K562 (cell line): ENCODE results near the gene PMIS2.

Experiments used
- CBFB ChIP-seq: sonication (generic); formaldehyde crosslinking; IDR thresholded peaks from 2 replicates; pipeline ENCODE4 v1.4.0; 2020; ENCODE audit warnings: mild to moderate bottlenecking, missing genetic modification reagents
- CHD2 ChIP-seq: IDR thresholded peaks from 2 replicates; pipeline ENCODE4 v1.6.1; 2011; ENCODE audit warnings: low read depth, low read length
- CREB1 ChIP-seq, 2 experiments: sonication (generic) in 1 of 2; formaldehyde crosslinking in 1 of 2; IDR thresholded peaks; 2 replicates each; pipeline versions ENCODE4 v1.6.1 to v1.8.0; 2012 to 2022; ENCODE audit warnings: inconsistent platforms in 1 of 2, mild to moderate bottlenecking in 1 of 2, missing genetic modification reagents in 1 of 2, moderate library complexity in 1 of 2
- CTCF ChIP-seq, 3 experiments: IDR thresholded peaks in 2 of 3; conservative IDR thresholded peaks in 1 of 3; 2 replicates each; pipeline ENCODE4 v1.5.1; 2011 to 2012; ENCODE audit warnings: low read length in 3 of 3, mild to moderate bottlenecking in 3 of 3, control low read depth in 2 of 3, improper control_type of control experiment in 1 of 3, inconsistent platforms in 1 of 3, low read depth in 1 of 3, mixed read lengths in 1 of 3, moderate library complexity in 1 of 3; ENCODE audit not compliant: insufficient read depth in 2 of 3
- ERF ChIP-seq: fragments of 450-650 bp; formaldehyde crosslinking; IDR thresholded peaks from 2 replicates; pipeline ENCODE4 v1.4.0; 2020; ENCODE audit warnings: mild to moderate bottlenecking, mixed read lengths
- JUND ChIP-seq, 2 experiments: IDR thresholded peaks; 2 replicates in 1 of 2; 3 replicates in 1 of 2; pipeline ENCODE4 v1.6.1; 2011; ENCODE audit warnings: borderline replicate concordance in 2 of 2, low read depth in 2 of 2, low read length in 2 of 2, improper control_type of control experiment in 1 of 2, missing biosample characterization in 1 of 2, missing genetic modification characterization in 1 of 2, missing genetic modification reagents in 1 of 2
- MAZ ChIP-seq, 2 experiments: fragments of 450-650 bp in 1 of 2; sonication (generic) in 1 of 2; formaldehyde crosslinking; IDR thresholded peaks in 1 of 2; conservative IDR thresholded peaks in 1 of 2; 2 replicates each; pipeline versions ENCODE4 v1.4.0 to v1.5.0; 2020; ENCODE audit warnings: mild to moderate bottlenecking in 1 of 2, missing genetic modification reagents in 1 of 2
- MLX ChIP-seq, 2 experiments: fragments of 450-650 bp in 1 of 2; sonication (generic) in 1 of 2; formaldehyde crosslinking; conservative IDR thresholded peaks; 2 replicates each; pipeline versions ENCODE4 v1.4.0 to v1.8.1; 2020 to 2022; ENCODE audit warnings: mild to moderate bottlenecking in 1 of 2, missing genetic modification reagents in 1 of 2
- MXI1 ChIP-seq: IDR thresholded peaks from 2 replicates; pipeline ENCODE4 v1.6.1; 2011; ENCODE audit warnings: low read depth, mild to moderate bottlenecking, improper control_type of control experiment, low read length
- PRPF4 ChIP-seq: fragments of 200-400 bp; formaldehyde crosslinking; IDR thresholded peaks from one replicate; pipeline ENCODE4 v1.6.1; 2017; ENCODE audit warnings: low read length, low read depth, mild to moderate bottlenecking; ENCODE audit not compliant: insufficient read depth, poor library complexity, severe bottlenecking
- RFX1 ChIP-seq: fragments of 450-650 bp; IDR thresholded peaks from 2 replicates; pipeline ENCODE4 v1.6.1; 2016; ENCODE audit warnings: mild to moderate bottlenecking, moderate library complexity
- TRIM24 ChIP-seq, 2 experiments: fragments of 450-650 bp; IDR thresholded peaks; 2 replicates each; pipeline ENCODE4 v1.6.1; 2016
- ZNF280B ChIP-seq: fragments of 250-450 bp; sonication (Bioruptor Pico); IDR thresholded peaks from 2 replicates; pipeline ENCODE4 v1.5.1; 2021; ENCODE audit warnings: mild to moderate bottlenecking
- ZNF445 ChIP-seq: fragments of 250-450 bp; sonication (Bioruptor Pico); IDR thresholded peaks from 2 replicates; pipeline ENCODE4 v1.4.0; 2020; ENCODE audit warnings: low read depth, mild to moderate bottlenecking, moderate library complexity

- TF ChIP-seq ZNF445 (CRISPR knock-in tag) (no peak), MLX (CRISPR knock-in tag; conservative IDR thresholded peaks at IDR 0.05) (no peak), CREB1 (IDR thresholded peaks at IDR 0.05) (no peak), CREB1 (CRISPR knock-in tag; IDR thresholded peaks at IDR 0.05) (no peak), CTCF (IDR thresholded peaks at IDR 0.05 in 2 of 3, conservative IDR thresholded peaks at IDR 0.05 in 1 of 3; ENCODE audit: insufficient read depth in 2 of 3, low read depth in 1 of 3, low read length in 3 of 3) (no peak), CBFB (CRISPR knock-in tag) (no peak), RFX1 (no peak), CHD2 (no peak), TRIM24 (IDR thresholded peaks at IDR 0.05) (no peak), JUND (IDR thresholded peaks at IDR 0.05; ENCODE audit: borderline replicate concordance, low read depth, low read length) (no peak), JUND (tag; IDR thresholded peaks at IDR 0.05; ENCODE audit: borderline replicate concordance, low read depth, low read length) (no peak), ERF (CRISPR knock-in tag) (no peak), PRPF4 (no peak), MXI1 (no peak), ZNF280B (CRISPR knock-in tag) (no peak), MAZ (CRISPR knock-in tag; conservative IDR thresholded peaks at IDR 0.05 in 1 of 2, IDR thresholded peaks at IDR 0.05 in 1 of 2) (no peak)
These were observed 42.5 kb upstream of the PMIS2 start for GRCh38 chr19:35543280-35544109.
